Panc1 (cell line): ENCODE data around the gene LZTS3.
"Not testable (repeated sequence)": the region's sequence is repeated elsewhere in the genome, so short reads cannot be mapped to it uniquely, and the experiment has no call there.

Experiments
- CTCF ChIP-seq: fragments of 450-650 bp; IDR thresholded peaks from 2 replicates; pipeline ENCODE4 v1.5.1; 2017; ENCODE audit warnings: mild to moderate bottlenecking
- POLR2AphosphoS5 ChIP-seq: IDR thresholded peaks from 2 replicates; pipeline ENCODE4 v1.6.1; 2012; ENCODE audit warnings: mild to moderate bottlenecking, low read depth, low read length, moderate library complexity
- REST ChIP-seq, 2 experiments: IDR thresholded peaks; 2 replicates each; pipeline ENCODE4 v1.6.1; 2011 to 2012; ENCODE audit warnings: low read depth in 2 of 2, control low read depth in 1 of 2, low read length in 1 of 2, mild to moderate bottlenecking in 1 of 2, moderate library complexity in 1 of 2; ENCODE audit not compliant: insufficient read depth in 1 of 2
- SIN3A ChIP-seq: IDR thresholded peaks from 2 replicates; pipeline ENCODE4 v1.6.1; 2012; ENCODE audit warnings: low read depth, mild to moderate bottlenecking, low read length, moderate library complexity, borderline replicate concordance; ENCODE audit not compliant: insufficient read depth
- TCF7L2 ChIP-seq: IDR thresholded peaks from 2 replicates; pipeline ENCODE4 v1.6.1; 2011; ENCODE audit warnings: mild to moderate bottlenecking, low read depth, low read length, inconsistent platforms

GRCh38 chr20:3117839-3118379 is 55.4 kb downstream of the LZTS3 start:
- TF ChIP-seq CTCF; POLR2AphosphoS5; SIN3A; REST (IDR thresholded peaks at IDR 0.05; ENCODE audit: insufficient read depth in 1 of 2, low read depth in 2 of 2, low read length in 1 of 2); TCF7L2: not testable (repeated sequence)
